Dermis blood vessel endothelial cell (primary cell): ENCODE results near the gene CDKAL1. TPM values are rescaled to one million over a fixed set of nuclear protein-coding genes. Genes with fewer than 3 reads are reported as not detected.
"Not testable (repeated sequence)": the region's sequence is repeated elsewhere in the genome, so short reads cannot be mapped to it uniquely, and the experiment has no call there.

Experiments
- DNase-seq: peaks from one replicate; pipeline ENCODE4 v3.0.0; 2010
- total RNA-seq: library from RNA; depleted of rRNA; stranded (reverse); fragments of >200 nt; gene quantifications from 2 replicates; pipeline ENCODE4 v1.2.3, GENCODE V29; 2014

The CDKAL1 gene
- total RNA-seq, 1 donor from 2014 or later = 28.1 TPM

DNA sequence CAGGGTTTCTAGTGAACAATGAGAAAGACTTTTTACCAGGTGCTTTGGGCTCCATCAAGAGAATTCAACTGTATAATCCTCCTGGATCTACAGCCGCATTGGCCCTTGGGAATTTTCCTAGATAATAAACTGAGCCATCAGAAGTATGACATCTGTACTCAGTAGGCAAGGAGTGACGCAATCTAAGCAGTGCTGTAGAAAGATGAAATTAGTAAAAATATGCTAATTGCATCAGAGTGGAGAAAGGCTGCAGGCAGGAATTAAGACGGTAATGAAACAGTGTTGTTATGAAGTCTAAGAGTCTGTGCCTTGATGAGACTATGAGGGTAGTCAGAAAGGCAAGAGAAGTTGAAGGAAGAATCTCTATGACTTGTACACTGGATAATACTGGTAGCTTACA, 551.4 kb downstream of the CDKAL1 start:
- DNase-seq = no peak

GRCh38 chr6:21087188-21087587, 552.9 kb downstream of the CDKAL1 start:
- no peak for DNase-seq

DNA sequence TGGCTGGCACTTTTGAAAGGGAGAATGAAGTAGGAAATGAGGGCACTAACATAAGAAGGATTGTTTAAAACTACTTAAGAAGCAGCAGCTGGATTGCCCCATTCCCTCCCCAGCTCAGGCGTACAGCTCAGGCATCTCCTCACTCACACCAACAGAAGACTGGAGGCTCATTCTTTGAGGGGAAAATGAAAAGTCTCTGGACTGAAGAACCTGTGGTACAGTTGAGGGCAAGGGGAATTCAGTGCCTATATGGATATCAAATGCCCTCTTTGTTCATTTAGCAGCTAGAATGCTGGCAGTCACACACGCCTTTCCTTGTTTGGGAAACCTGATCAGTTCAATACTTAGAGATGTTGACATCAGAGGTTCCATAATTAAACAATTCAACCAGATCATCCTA, 557.2 kb downstream of the CDKAL1 start:
- no peak for DNase-seq

DNA sequence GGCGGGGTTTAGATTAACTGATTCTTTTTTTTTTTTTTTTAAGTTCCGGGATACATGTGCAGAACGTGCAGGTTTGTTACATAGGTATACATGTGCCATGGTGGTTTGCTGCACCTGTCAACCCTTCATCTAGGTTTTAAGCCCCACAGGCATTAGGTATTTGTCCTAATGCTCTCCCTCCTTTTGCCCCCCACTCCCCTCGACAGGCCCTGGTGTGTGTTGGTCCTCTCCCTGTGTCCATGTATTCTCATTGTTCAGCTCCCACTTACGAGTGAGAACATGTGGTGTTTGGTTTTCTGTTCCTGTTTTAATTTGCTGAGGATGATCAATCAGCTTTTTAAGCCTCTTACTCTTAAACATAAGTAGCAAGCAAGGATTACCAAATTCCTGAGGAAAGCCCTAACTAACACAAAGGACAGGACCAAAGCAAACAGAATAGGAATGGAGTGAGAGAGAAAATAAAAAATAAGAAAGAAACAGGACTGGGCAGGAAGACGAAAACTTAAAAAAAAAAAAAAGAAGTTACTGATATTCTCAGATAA, 558.0 kb downstream of the CDKAL1 start:
- not testable (repeated sequence) for DNase-seq

GRCh38 chr6:21095462-21095861, 561.2 kb downstream of the CDKAL1 start:
- DNase-seq = no peak

- DNase-seq = no peak
Measured at GRCh38 chr6:21098134-21098533, 563.9 kb downstream of the CDKAL1 start.

DNA sequence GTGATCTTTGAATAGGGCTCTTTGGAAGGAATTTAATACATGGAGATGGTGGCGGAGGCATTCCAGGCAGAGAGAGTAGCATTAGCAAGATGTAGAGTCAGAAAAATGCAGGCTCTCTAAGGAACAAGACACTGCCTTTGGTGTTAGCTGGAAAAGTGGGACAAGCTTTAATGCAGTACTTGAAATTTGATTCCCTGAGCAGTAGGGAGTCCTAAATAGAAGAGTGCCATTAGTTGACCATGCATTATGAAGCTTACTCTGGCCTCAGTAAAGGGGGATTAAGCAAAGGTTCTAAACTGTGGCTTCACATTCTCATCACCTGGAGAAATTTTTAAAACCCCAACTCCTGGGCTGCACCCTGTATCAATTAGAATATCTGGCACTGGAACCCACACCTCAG, 564.5 kb downstream of the CDKAL1 start:
- no peak for DNase-seq

DNA sequence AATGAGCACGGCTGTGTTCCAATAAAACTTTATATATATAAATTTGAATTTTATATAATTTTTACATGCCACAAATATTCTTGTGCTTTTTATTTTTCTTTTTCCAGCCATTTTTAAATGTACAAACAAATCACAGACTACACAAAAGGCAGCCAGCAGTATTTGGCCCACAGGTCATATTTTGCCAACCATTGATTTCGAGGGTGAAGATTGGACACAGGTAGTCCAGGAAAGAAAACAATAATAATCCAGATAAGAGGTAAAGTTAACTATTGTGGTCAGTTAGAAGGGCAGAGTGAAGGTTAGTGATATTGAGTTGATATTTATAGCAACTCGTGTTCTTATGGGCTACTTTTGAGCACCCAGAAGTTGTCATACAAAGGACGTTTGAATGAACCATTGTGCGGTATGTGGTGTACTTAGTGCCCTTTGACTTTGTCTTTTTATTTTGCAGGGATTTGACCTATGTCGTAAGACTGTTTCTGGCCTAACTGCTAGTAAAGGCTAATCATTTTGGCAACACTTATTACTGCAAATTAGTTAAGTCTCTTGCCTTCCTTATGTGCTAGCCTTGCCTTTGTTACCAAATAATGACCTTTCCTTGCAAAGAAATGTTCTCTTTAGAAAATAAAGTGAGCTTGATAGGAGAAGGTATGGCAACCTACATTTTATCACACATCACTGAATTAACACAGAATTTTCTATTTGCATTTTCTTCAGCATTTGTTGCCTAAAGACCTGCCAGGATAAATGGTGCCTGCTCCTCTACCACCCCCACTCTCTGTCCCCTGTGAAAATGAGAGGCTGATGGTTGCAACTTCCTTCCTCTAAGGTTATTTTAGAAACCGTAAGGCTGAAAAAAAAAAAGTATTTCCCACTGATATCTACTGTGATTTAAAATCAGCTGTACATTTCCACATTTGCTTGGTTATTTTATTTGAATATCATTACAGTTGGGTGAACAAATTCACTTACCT, 565.4 kb downstream of the CDKAL1 start:
- peak; percentile 15 for DNase-seq

DNA sequence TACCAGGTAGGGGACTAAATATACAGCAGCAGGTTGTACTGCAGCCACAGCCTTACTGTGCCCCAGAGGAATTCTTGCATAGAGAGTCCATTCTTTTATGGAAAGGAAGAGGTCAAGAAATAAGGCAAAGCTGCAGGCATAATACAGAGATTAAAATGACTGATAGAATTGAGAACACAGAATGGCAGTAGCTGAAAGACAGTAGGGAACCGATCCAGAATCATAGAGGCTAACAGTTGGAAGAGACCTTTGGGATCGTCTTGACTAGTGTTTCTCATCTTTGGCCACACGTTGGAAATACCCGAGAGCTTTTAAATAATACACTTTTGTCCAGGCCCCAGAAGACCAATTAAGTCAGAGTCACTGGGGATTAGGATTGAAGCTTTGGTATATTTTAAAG, 566.7 kb downstream of the CDKAL1 start:
- DNase-seq = no peak

DNA sequence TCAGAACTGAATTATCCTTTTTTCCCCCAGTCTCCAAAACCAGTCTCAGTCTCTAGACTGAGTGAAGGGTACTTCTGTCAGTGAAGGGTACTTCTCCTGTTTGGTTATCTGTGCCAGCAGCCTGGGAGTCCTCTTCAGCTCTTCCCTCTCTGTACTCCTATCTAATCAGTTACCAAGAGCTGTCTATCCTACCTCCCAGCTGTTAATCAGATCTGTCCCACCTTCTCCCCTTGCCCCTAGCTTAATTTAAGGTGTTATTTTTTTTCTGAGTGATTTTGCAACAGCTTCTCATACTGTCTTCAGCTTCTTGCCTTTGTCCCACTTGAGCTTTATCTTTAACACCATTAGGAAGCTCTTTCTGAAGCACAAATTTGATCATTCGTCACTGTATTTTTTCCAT, 567.4 kb downstream of the CDKAL1 start:
- no peak for DNase-seq

GRCh38 chr6:21102201-21102600, 567.9 kb downstream of the CDKAL1 start:
- DNase-seq = no peak

DNA sequence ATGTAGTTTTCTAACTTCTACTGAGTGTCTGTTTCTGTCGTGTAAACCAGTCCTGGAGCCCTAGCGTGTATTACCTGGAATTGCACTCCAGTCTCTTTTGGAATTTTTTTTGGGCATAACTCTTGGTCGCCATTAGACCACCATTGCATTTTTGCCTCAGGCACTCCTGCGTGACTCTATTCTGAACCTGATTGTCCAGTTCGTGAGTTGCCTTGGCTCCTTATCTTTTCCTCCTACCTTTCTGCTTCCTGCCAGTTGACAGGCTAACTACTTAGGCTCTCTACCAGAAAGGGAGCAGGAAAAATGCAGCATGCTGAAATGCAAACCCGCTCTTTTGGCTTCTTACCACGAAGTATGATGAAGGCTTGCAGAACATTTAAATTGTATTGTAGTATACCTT, 568.4 kb downstream of the CDKAL1 start:
- DNase-seq = no peak

DNA sequence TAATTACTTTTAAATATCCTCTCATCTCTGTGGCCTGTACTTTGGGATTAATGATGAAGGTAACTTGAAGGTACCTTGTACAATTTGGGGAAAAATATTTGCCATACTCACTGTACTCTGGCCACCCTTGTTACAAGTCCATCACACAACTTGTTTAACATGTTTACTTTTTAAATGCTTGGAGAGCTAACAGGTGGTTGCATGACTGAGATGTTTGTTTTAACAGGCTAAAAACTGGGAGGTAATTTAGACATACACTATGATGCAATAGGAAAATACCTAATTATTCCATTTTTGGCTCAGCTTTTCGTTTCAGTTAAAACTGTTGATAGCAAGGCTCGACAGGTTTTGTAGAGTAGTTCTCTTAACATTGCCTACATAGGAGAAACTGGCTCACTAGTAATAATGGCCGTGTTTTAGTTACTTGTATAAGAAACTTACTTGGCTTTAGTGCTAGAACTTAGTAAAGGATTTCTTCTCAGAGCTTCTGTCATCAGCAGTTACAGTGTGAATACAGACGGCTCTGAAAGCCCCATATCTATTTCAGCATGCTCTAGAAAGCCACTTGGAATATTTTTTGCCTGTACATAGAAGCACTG, 569.5 kb downstream of the CDKAL1 start:
- DNase-seq = no peak

DNA sequence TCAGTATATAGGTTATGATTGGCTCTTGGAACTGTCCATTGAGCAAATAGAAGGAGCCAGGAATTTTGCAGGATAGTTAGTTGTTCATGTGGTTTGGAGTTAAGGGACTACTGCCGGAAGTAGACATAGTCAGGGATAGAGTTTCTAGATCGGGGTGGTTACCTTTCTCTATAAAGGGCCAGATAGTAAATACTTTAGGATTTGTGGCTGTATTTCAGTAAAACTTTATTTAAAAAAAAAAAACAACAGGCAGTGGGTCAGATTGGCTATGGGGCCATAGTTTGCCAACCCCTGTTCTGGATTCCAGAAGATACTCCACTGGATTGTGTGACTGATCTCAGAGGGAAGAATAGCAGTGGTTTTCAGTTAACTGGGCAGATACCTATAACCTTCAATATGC, 570.0 kb downstream of the CDKAL1 start:
- DNase-seq = no peak

DNA sequence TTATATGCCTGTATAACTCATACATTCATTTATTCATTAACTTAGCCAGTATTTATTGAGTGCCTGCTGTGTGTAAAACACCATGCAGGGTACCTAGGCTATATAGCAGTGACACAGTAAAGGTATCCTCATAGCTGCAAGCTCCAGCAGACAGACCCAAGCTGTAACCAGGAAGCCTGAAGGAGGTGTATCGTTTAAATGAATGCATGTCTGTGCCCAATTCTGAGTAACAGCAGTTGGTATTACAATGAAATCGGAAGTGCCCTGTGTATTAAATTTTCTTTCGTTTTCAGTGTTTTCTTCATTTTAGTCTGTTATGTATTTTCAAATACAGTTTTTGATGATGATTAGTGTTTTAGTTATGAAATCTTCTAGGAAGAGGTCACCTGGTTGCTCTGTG, 573.5 kb downstream of the CDKAL1 start:
- DNase-seq = no peak

- peak; percentile 88 for DNase-seq
Measured at GRCh38 chr6:21109391-21110178, 575.3 kb downstream of the CDKAL1 start.

DNA sequence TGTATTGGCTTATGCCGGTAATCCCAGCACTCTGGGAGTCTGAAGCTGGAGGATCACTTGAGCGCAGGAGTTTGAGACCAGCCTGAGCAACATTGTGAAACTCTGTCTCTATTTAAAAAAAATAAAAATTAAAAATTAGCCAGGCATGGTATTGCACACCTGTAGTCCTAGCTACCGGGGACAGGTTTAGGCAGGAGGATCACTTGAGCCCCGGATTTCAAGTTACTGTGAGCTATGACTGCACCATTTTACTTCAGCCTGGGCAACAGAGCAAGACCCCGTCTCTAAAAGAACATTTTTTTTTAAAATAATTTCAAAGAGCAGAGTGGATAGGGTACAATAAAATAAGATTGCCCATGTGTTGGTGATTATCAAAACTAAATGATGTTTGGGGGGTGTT, 576.4 kb downstream of the CDKAL1 start:
- DNase-seq = no peak

DNA sequence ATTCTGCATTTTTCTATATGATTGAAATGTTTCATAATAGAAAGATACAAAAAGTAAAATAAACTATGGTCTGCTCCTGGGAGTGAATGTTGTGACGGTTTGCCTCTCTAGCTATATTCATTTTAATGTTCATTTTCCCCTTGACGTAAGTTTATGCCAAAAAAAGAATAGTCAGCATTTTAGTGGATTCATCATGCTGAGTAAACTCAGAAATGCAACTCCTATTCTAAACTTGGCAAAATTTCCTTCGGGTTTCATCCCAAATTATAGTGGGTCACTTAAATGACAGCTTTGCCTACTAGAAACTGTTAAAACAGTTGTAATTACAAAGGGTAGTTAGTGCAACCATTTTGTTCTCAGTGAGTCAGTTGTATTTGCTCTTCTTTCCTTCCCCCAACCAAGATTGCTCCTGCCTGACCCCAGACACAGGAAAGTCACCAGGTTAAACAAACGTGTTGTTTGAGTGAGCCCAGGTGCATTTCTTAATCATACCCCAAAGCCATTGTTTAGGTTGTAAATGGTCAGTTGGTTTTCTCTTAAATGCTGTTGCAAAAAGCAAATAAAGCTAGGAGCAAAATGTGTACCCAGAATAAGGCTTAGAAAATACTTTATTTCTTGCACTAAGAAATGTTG, 577.0 kb downstream of the CDKAL1 start:
- peak; percentile 66 for DNase-seq

- no peak for DNase-seq
Measured at GRCh38 chr6:21115111-21115510, 580.9 kb downstream of the CDKAL1 start.

- DNase-seq = no peak
Measured at GRCh38 chr6:21116736-21117135, 582.5 kb downstream of the CDKAL1 start.

DNA sequence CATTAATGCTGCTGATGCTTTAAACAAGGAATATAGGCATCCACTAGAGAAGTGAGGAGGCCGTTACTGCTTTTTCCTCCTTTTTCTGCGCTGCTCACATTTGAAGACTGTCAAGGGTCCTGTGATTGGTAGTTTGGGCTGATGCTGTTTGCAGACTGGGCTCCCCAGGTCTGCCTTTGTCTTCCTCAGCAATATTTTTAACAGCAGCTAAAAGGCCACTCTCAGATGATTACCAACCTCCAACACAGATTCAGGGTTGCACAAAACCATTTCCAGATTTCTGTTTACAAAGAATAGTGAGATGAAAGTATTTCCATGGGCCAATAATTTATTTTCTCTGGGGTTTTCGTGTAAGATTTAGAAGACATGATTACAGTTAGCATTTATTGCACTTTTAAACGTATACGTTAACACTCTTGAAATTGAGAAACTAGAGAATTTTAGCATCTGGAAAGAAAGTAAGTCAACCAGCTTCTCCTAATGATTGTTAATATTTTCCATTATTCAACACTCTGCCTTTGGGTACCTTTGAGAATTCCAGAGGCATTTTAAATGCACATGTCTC, 584.0 kb downstream of the CDKAL1 start:
- DNase-seq = no peak

GRCh38 chr6:21121636-21122136, 587.4 kb downstream of the CDKAL1 start:
- DNase-seq = no peak
